HFF-Myc (cell line): ENCODE results near the gene PBLD.
"Not testable (repeated sequence)": the region's sequence is repeated elsewhere in the genome, so short reads cannot be mapped to it uniquely, and the experiment has no call there.

ENCODE experiments used
- DNase-seq: peaks from one replicate; pipeline ENCODE4 v3.0.0-alpha.2; 2011; ENCODE audit warnings: low read depth; ENCODE audit errors: extremely low read depth
- H3K4me3 ChIP-seq: replicated peaks from 2 replicates; pipeline ENCODE4 v1.5.1; 2011; ENCODE audit warnings: low read depth, mild to moderate bottlenecking, control low read depth, low read length
- CTCF ChIP-seq: IDR thresholded peaks from 2 replicates; pipeline ENCODE4 v1.5.1; 2012; ENCODE audit warnings: mild to moderate bottlenecking, low read depth, low read length, control low read depth; ENCODE audit errors: missing control alignments

PBLD gene

GRCh38 chr10:68331455-68332258 is 1.1 kb downstream of the PBLD start, which contains the start of gene HNRNPH3:
TSS of gene HNRNPH3 (plus strand) at chr10:68332064. CDS start at chr10:68337222, 5,158 bp downstream.
- H3K4me3 ChIP-seq, result peak within 1 kb of the TSS; percentile 80
- TF ChIP-seq CTCF, result no peak
- DNase-seq, result peak; percentile 90

- H3K4me3 ChIP-seq, result peak overlapping the region; percentile 80
- TF ChIP-seq CTCF, result no peak
- DNase-seq, result no peak
Measured at GRCh38 chr10:68330852-68331454, 1.8 kb downstream of the PBLD start.

GRCh38 chr10:68329506-68329861 is 3.2 kb downstream of the PBLD start:
- no peak for DNase-seq
- H3K4me3 ChIP-seq, result no peak overlapping the region
- TF ChIP-seq CTCF, result no peak

GRCh38 chr10:68327889-68328786 is 4.6 kb downstream of the PBLD start:
- no peak for TF ChIP-seq CTCF
- no peak for DNase-seq
- peak overlapping the region; percentile 10 for H3K4me3 ChIP-seq

GRCh38 chr10:68324396-68324795 is 8.3 kb downstream of the PBLD start:
- DNase-seq, H3K4me3 ChIP-seq: not testable (repeated sequence)

- H3K4me3 ChIP-seq, result no peak overlapping the region
- TF ChIP-seq CTCF, result no peak
- no peak for DNase-seq
Measured at GRCh38 chr10:68318331-68319059, 14.2 kb downstream of the PBLD start.
